HepG2 (cell line): ENCODE measurements around the gene LYZ.

Experiments
- MXD3 ChIP-seq: IDR thresholded peaks from 2 replicates; pipeline ENCODE4 v1.6.1; 2016; ENCODE audit warnings: mild to moderate bottlenecking, missing biosample characterization, missing genetic modification reagents
- RFX5 ChIP-seq: IDR thresholded peaks from 2 replicates; pipeline ENCODE4 v1.6.1; 2011; ENCODE audit warnings: low read depth, low read length, improper control_type of control experiment
- ZBTB14 ChIP-seq: sonication (generic); formaldehyde crosslinking; IDR thresholded peaks from 2 replicates; pipeline ENCODE4 v1.4.0; 2020; ENCODE audit warnings: missing genetic modification reagents
- ZNF549 ChIP-seq: sonication (generic); formaldehyde crosslinking; IDR thresholded peaks from 2 replicates; pipeline ENCODE4 v1.5.0; 2020; ENCODE audit warnings: missing genetic modification reagents

DNA sequence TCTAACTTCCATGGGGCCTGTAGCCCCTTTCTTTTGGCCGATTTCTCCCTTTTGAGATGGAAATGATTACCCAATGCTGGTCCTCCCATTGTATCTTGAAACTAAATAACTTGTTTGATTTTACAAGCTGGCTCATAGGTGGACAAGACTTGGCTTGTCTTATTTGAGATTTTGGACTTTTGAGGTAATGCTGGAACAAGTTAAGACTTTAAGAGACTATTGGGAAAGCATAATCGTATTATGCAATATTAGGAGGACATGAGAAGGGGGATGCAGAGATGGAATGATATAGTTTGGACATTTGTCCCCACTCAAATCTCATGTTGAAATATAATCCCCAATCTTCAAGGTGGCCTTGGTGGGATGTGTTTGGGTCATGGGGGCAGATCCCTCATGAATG lies 49.2 kb upstream of the LYZ start:
- TF ChIP-seq ZBTB14 (CRISPR knock-in tag) (no peak), MXD3 (CRISPR knock-in tag) (no peak), RFX5 (no peak), ZNF549 (CRISPR knock-in tag) (no peak)
